ENCODE measurements around the gene VIL1.

VIL1 gene

GRCh38 chr2:218395090-218395444 is 23.9 kb upstream of the VIL1 start:
- no peak for DNase-seq (ENCODE audit: low read depth)

DNA sequence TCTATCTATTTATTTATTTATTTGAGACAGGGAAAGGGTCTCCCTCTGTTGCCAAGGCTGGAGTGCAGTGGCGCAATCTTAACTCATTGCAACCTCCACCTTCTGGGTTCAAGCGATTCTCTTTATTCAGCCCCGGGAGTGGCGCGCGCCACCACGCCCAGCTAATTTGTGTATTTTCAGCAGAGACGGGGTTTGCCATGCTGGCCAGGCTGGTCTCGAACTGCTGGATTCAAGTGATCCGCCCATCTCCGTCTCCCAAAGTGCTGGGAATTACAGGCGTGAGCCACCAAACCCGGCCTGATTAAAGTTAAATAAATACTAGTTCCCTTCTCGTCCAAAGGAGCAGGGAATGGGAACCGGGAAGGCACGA is 23.5 kb upstream of the VIL1 start:
- no peak for DNase-seq (ENCODE audit: low read depth)

DNA sequence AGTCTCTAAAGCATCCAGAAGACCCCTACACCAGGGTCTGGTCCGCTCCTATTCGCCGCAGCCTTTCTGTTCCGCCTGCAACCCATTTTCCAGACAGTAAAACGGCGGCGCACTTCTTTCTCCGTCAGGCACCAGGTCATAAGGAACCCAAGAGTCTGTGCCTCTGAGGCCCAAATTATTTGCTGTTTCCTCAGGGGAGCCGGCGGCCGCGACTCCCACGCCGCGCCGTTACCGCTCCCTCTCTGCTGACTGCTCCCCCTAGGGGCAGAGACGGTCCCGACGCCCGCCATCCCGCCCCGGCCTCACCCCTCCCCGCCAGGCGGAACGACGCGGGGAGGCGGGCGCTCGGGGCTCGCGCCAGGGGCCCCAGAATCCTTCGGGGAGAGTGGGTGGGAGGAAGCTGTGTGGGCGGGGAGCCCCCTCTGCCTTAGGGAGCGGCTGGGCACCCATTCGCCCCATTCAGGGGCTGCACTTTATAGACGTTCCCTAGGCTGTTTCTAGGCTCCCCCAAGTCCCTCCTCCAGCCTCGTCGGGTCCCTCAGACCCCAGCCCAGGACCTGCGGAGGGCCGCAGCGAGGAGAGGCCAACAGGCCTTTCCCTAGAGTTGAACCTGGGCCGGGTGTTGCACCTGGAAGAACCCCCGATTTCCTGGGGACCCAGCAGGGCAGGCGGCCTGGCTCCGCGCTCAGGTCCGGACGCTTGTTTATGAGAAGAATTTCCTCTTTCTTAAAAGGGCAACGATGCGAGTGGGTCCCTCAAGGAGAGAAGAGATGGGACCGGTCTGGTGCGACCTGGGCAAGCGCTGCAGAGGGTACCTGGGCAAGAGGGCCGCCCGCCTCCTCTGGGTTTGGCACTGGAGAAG is 22.9 kb upstream of the VIL1 start:
- DNase-seq (ENCODE audit: low read depth) = peak; percentile 84

- no peak for DNase-seq (ENCODE audit: low read depth)
Observed at GRCh38 chr2:218396688-218397462, 22.0 kb upstream of the VIL1 start.

GRCh38 chr2:218397463-218397819 is 21.5 kb upstream of the VIL1 start:
- no peak for DNase-seq (ENCODE audit: low read depth)

DNA sequence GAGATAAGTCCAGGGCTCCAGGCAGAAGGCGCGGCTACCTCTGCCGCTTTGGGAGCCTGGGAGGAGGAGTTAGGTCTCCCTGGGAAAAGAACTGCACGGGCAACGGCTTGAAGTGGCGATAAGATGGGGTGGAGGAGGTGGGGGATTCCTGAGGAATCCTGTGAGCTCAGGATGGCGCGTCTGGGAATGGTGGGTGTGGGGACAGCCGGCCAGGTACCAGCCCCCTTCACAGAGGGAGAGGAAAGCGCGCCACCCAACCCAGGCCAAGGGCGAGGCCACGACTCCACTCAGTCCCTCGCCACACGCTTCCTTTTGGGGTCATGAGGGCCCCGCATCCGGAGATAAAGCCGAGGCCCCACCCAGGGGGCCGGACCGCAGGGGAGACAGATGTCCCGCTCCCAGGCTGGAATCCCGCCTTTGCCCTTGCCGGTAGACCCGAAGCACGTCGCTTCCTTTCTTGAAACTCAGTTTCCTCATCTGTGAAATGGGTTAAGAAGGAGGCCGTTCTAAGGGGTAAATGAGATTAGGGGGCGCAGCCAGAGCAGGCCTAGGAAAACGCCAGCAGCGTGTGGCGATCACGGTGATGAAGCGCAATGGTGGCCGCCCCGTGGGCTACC is 21.0 kb upstream of the VIL1 start:
- no peak for DNase-seq (ENCODE audit: low read depth)

GRCh38 chr2:218398437-218399390 is 20.2 kb upstream of the VIL1 start:
- DNase-seq (ENCODE audit: low read depth) = no peak

DNA sequence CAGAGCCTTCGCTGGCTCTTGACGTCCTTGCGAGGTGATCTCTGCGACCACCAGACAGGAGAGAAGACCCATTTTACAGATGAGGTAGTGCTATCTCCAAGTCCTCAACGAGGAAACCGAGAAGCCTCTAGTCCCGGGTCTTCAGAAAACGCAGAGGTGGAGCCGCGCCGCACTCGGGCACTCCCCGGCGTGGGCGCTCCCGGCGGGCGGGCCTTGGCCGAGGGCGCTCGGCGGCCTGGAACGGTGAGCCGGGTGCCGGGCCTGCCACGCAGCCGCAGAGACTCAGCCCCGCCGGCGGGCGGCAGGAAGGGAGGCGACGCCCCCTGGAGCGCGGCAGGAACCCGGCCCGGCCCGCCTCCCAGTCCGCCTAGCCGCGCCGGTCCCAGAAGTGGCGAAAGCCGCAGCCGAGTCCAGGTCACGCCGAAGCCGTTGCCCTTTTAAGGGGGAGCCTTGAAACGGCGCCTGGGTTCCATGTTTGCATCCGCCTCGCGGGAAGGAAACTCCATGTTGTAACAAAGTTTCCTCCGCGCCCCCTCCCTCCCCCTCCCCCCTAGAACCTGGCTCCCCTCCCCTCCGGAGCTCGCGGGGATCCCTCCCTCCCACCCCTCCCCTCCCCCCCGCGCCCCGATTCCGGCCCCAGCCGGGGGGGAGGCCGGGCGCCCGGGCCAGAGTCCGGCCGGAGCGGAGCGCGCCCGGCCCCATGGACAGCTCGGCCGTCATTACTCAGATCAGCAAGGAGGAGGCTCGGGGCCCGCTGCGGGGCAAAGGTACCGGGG is 19.3 kb upstream of the VIL1 start, which contains the start of gene CTDSP1:
Gene CTDSP1, plus strand, starts transcription at position 478 of the 776 bp plus-strand sequence. Its CDS starts 223 bp downstream, at position 701.
- DNase-seq (ENCODE audit: low read depth) = peak; percentile 90

GRCh38 chr2:218400167-218400929 is 18.6 kb upstream of the VIL1 start:
- no peak for DNase-seq (ENCODE audit: low read depth)

DNA sequence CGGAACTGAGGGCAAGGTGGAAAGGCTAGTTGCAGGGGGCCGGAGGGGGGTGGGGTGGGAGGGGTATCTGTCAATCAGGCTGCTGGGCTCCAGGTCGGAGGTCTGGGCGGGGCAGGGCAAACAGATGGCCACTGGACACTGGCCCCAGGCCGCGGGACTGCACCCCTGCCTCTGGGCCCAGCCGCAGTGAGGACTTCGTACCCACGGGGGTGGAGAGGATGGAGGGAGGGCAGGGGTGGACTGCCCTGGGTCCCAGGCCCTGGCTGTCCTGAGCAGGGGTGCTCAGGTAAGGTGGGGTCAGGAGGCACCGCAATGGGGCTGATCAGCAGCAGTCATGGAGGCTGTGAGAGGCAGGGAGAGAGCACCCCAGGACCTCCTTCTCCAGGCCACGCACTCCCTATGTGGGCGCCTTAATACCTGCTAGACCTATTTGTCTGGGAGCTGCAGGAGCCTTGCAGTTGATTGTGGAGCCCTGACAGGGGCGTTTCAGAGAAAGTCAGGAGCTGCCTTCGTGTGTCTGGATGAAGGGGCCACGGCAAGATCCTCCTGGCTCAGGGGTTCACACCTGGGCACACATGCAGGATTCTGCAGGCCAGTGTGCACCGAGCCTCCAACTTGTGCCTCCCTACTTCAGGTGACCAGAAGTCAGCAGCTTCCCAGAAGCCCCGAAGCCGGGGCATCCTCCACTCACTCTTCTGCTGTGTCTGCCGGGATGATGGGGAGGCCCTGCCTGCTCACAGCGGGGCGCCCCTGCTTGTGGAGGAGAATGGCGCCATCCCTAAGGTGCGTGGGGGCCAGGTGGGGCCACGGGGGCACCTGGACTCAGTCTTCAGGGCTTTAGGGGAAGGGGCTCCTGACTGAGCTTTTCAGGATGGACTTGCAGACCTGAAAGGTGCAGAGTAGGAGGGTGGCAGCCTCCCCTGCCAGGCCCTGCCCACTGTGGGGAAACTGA is 17.7 kb upstream of the VIL1 start:
- DNase-seq (ENCODE audit: low read depth) = no peak

GRCh38 chr2:218401890-218402289 is 17.0 kb upstream of the VIL1 start:
- DNase-seq (ENCODE audit: low read depth) = no peak

GRCh38 chr2:218402491-218402901 is 16.4 kb upstream of the VIL1 start:
- DNase-seq (ENCODE audit: low read depth) = no peak

- DNase-seq (ENCODE audit: low read depth) = no peak
Observed at GRCh38 chr2:218402911-218403411, 16.0 kb upstream of the VIL1 start.

- DNase-seq (ENCODE audit: low read depth) = no peak
Observed at GRCh38 chr2:218403810-218404209, 15.1 kb upstream of the VIL1 start.

- no peak for DNase-seq (ENCODE audit: low read depth)
Observed at GRCh38 chr2:218404351-218405085, 14.4 kb upstream of the VIL1 start.

GRCh38 chr2:218405086-218405745 is 13.7 kb upstream of the VIL1 start:
- no peak for DNase-seq (ENCODE audit: low read depth)

- no peak for DNase-seq (ENCODE audit: low read depth)
Observed at GRCh38 chr2:218405746-218406208, 13.1 kb upstream of the VIL1 start.
